ENCODE measurements around the gene PRADC1.

GRCh38 chr2:73281244-73281643 lies 48.2 kb upstream of the PRADC1 start:
- no peak for TF ChIP-seq POLR2A (IDR thresholded peaks at IDR 0.05; ENCODE audit: low read depth, low read length)
- TF ChIP-seq POLR2AphosphoS5 (IDR thresholded peaks at IDR 0.05; ENCODE audit: low read depth, low read length), result no peak

Measured in GM12892 (cell line).